ENCODE data around the gene CHRM5. TPM values are rescaled to one million over a fixed set of nuclear protein-coding genes. Genes with fewer than 3 reads are reported as not detected.

CHRM5 gene
- total RNA-seq, 1 donor from 2014 or later, result 0.17 TPM

GRCh38 chr15:34102175-34102925 lies 134.1 kb downstream of the CHRM5 start:
- DNase-seq, result no peak

- DNase-seq, result no peak
Observed at GRCh38 chr15:34106423-34106822, 138.1 kb downstream of the CHRM5 start.

- no peak for DNase-seq
Observed at GRCh38 chr15:34107315-34107714, 139.0 kb downstream of the CHRM5 start.

- peak; percentile 73 for DNase-seq
Observed at GRCh38 chr15:34109797-34110663, 141.7 kb downstream of the CHRM5 start.

GRCh38 chr15:34111488-34111887 lies 143.2 kb downstream of the CHRM5 start:
- DNase-seq, result no peak

- no peak for DNase-seq
Observed at GRCh38 chr15:34114215-34114614, 145.9 kb downstream of the CHRM5 start.

- DNase-seq, result no peak
Observed at GRCh38 chr15:34114739-34115138, 146.4 kb downstream of the CHRM5 start.

- no peak for DNase-seq
Observed at GRCh38 chr15:34116620-34117019, 148.3 kb downstream of the CHRM5 start.

Other genes with a start within 250 kb of the CHRM5 start
- 23.9 and 32.2 TPM in 2 replicates for gene AVEN, start 70.7 kb downstream of the CHRM5 start, total RNA-seq
- 23.7 and 37.1 TPM in 2 replicates for gene EMC7, start 133.4 kb downstream of the CHRM5 start, total RNA-seq
- 1.2 and 1.3 TPM in 2 replicates for gene PGBD4, start 133.6 kb downstream of the CHRM5 start, total RNA-seq
- 43.5 and 54.8 TPM in 2 replicates for gene KATNBL1, start 241.6 kb downstream of the CHRM5 start, total RNA-seq